A549 (cell line): ENCODE results near the gene PLCD3.

ENCODE experiments used
- ATOH8 ChIP-seq: fragments of 250-450 bp; sonication (Bioruptor Pico); IDR thresholded peaks from 2 replicates; pipeline ENCODE4 v1.5.0; 2020; ENCODE audit warnings: low read depth, mild to moderate bottlenecking, moderate library complexity
- BHLHE40 ChIP-seq: IDR thresholded peaks from 2 replicates; pipeline ENCODE4 v1.6.1; 2012; ENCODE audit warnings: low read depth, low read length, inconsistent platforms
- CTCF ChIP-seq: fragments of >200 bp; sonication (Bioruptor Twin); formaldehyde crosslinking; IDR thresholded peaks from 3 replicates; pipeline ENCODE4 v1.5.1; 2016
- EHF ChIP-seq: fragments of 250-450 bp; sonication (Bioruptor Pico); IDR thresholded peaks from 2 replicates; pipeline ENCODE4 v1.5.0; 2020; ENCODE audit warnings: mild to moderate bottlenecking
- EP300 ChIP-seq, 2 experiments: fragments of >200 bp; sonication (Bioruptor Twin); formaldehyde crosslinking; IDR thresholded peaks; 2 replicates in 1 of 2; 3 replicates in 1 of 2; pipeline ENCODE4 v1.6.1; 2016 to 2017
- POLR2A ChIP-seq: IDR thresholded peaks from 2 replicates; pipeline ENCODE4 v1.6.1; 2012; ENCODE audit warnings: mild to moderate bottlenecking, low read length
- REST ChIP-seq: fragments of 200-600 bp; sonication (generic); IDR thresholded peaks from 2 replicates; pipeline ENCODE4 v1.6.1; 2016; ENCODE audit warnings: antibody characterized with exemption, mild to moderate bottlenecking, moderate library complexity
- USF2 ChIP-seq: fragments of 450-650 bp; IDR thresholded peaks from 2 replicates; pipeline ENCODE4 v1.6.1; 2014; ENCODE audit warnings: antibody characterized with exemption
- ZC3H11A ChIP-seq: fragments of 450-650 bp; IDR thresholded peaks from 2 replicates; pipeline ENCODE4 v1.6.1; 2014; ENCODE audit warnings: antibody characterized with exemption, mild to moderate bottlenecking

- TF ChIP-seq EP300 (IDR thresholded peaks at IDR 0.05) (no peak), POLR2A (peak; percentile 53), ATOH8 (CRISPR knock-in tag) (no peak), CTCF (peak; percentile 91), USF2 (no peak), EHF (CRISPR knock-in tag) (no peak), REST (no peak), BHLHE40 (no peak), ZC3H11A (no peak)
These were observed 16.8 kb upstream of the PLCD3 start for GRCh38 chr17:45149037-45149668.
